Fibroblast of lung (primary cell): ENCODE measurements around the gene NDUFS1. TPM values are rescaled to one million over a fixed set of nuclear protein-coding genes. Genes with fewer than 3 reads are reported as not detected.

ENCODE experiments used
- DNase-seq, 2 donors: peaks; one replicate each; pipeline versions ENCODE4 v3.0.0 to v3.0.0-alpha.2; 2010; ENCODE audit warnings: low read depth in 2 of 2
- H2AFZ ChIP-seq: 2 replicates; pipeline ENCODE4 v1.5.1; 2012; ENCODE audit warnings: low read length, control low read depth, inconsistent platforms
- H3K27ac ChIP-seq: 2 replicates; pipeline ENCODE4 v1.5.1; 2011; ENCODE audit warnings: low read length, control low read depth; ENCODE audit not compliant: insufficient read depth
- H3K27me3 ChIP-seq: 2 replicates; pipeline ENCODE4 v1.5.1; 2011; ENCODE audit warnings: mild to moderate bottlenecking, low read length; ENCODE audit not compliant: control insufficient read depth, insufficient read depth
- H3K36me3 ChIP-seq: 2 replicates; pipeline ENCODE4 v1.5.1; 2011; ENCODE audit warnings: low read length; ENCODE audit not compliant: control insufficient read depth, insufficient read depth
- H3K4me1 ChIP-seq: 2 replicates; pipeline ENCODE4 v1.5.1; 2011; ENCODE audit warnings: low read length; ENCODE audit not compliant: control insufficient read depth, insufficient read depth; ENCODE audit errors: extremely low read depth
- H3K4me2 ChIP-seq: 2 replicates; pipeline ENCODE4 v1.5.1; 2011; ENCODE audit warnings: low read length, control low read depth; ENCODE audit not compliant: insufficient read depth; ENCODE audit errors: extremely low read depth
- H3K4me3 ChIP-seq, 4 experiments: fragments of 200-600 bp in 1 of 4; sonication (generic) in 1 of 4; replicated peaks in 1 of 4; 2 replicates each; pipeline ENCODE4 v1.5.1; 2011 to 2016; ENCODE audit warnings: low read length in 4 of 4, low read depth in 3 of 4, mild to moderate bottlenecking in 3 of 4, control low read depth in 2 of 4, inconsistent platforms in 1 of 4, mixed read lengths in 1 of 4; ENCODE audit not compliant: insufficient read depth in 1 of 4; ENCODE audit errors: control extremely low read depth in 1 of 4
- H3K79me2 ChIP-seq: 2 replicates; pipeline ENCODE4 v1.5.1; 2012; ENCODE audit warnings: mild to moderate bottlenecking, low read length, inconsistent platforms; ENCODE audit not compliant: control insufficient read depth, insufficient read depth
- H3K9ac ChIP-seq: 2 replicates; pipeline ENCODE4 v1.5.1; 2011; ENCODE audit warnings: mild to moderate bottlenecking, low read length, control low read depth; ENCODE audit not compliant: insufficient read depth
- H3K9me3 ChIP-seq: 2 replicates; pipeline ENCODE4 v1.5.1; 2012; ENCODE audit warnings: low read depth, low read length; ENCODE audit not compliant: control insufficient read depth, insufficient read depth
- H4K20me1 ChIP-seq: 2 replicates; pipeline ENCODE4 v1.5.1; 2011; ENCODE audit warnings: low read length; ENCODE audit not compliant: control insufficient read depth, insufficient read depth; ENCODE audit errors: extremely low read depth
- EZH2 ChIP-seq: IDR thresholded peaks from 2 replicates; pipeline ENCODE4 v1.5.1; 2012; ENCODE audit warnings: low read length, control low read depth, mild to moderate bottlenecking; ENCODE audit errors: missing control alignments
- polyA plus RNA-seq, 2 donors: library from polyadenylated mRNA; depleted of rRNA in 1 of 2; stranded (reverse) in 1 of 2; unstranded in 1 of 2; fragments of >200 nt; gene quantifications; 2 replicates each; pipeline ENCODE4 v1.2.1, GENCODE V29; 2011 to 2012; ENCODE audit warnings: missing spikeins in 1 of 2
- total RNA-seq: library from RNA; depleted of rRNA; stranded (reverse); fragments of >200 nt; gene quantifications from 2 replicates; pipeline ENCODE4 v1.2.1, GENCODE V29; 2014
- TF ChIP-seq, protein P1 (sequence below), 2 donors: IDR thresholded peaks in 1 of 2; conservative IDR thresholded peaks in 1 of 2; 1 replicate in 1 of 2; 2 replicates in 1 of 2; pipeline ENCODE4 v1.5.1; 2011 to 2012; ENCODE audit warnings: low read length in 2 of 2, control low read depth in 1 of 2, inconsistent platforms in 1 of 2, low read depth in 1 of 2, mild to moderate bottlenecking in 1 of 2

The NDUFS1 gene
- total and polyA plus RNA-seq, 2 donors (not counting 1 experiment from before 2014, with no cell fraction given) = 128 to 133 TPM

GRCh38 chr2:206068207-206068606, 91.0 kb downstream of the NDUFS1 start:
- H2AFZ ChIP-seq = no peak overlapping the region
- DNase-seq = no peak
- TF ChIP-seq, protein P1, sequence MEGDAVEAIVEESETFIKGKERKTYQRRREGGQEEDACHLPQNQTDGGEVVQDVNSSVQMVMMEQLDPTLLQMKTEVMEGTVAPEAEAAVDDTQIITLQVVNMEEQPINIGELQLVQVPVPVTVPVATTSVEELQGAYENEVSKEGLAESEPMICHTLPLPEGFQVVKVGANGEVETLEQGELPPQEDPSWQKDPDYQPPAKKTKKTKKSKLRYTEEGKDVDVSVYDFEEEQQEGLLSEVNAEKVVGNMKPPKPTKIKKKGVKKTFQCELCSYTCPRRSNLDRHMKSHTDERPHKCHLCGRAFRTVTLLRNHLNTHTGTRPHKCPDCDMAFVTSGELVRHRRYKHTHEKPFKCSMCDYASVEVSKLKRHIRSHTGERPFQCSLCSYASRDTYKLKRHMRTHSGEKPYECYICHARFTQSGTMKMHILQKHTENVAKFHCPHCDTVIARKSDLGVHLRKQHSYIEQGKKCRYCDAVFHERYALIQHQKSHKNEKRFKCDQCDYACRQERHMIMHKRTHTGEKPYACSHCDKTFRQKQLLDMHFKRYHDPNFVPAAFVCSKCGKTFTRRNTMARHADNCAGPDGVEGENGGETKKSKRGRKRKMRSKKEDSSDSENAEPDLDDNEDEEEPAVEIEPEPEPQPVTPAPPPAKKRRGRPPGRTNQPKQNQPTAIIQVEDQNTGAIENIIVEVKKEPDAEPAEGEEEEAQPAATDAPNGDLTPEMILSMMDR (conservative IDR thresholded peaks at IDR 0.05 in 1 of 2, IDR thresholded peaks at IDR 0.05 in 1 of 2; ENCODE audit: low read depth in 1 of 2, low read length in 2 of 2) = no peak
- TF ChIP-seq EZH2 = no peak
- H3K9ac ChIP-seq = no peak overlapping the region
- no peaks in the 10 kb centered on the region for H3K4me1 ChIP-seq
- H3K79me2 ChIP-seq = peaks cover 15% of the 10 kb centered on the region
- H3K27me3 ChIP-seq = no peaks in the 10 kb centered on the region
- H4K20me1 ChIP-seq = no peaks in the 10 kb centered on the region
- no peak overlapping the region for H3K27ac ChIP-seq
- H3K36me3 ChIP-seq = no peaks in the 10 kb centered on the region
- H3K4me2 ChIP-seq = no peak overlapping the region
- H3K9me3 ChIP-seq = no peaks in the 10 kb centered on the region
- no peak overlapping the region for H3K4me3 ChIP-seq

Other genes with a start within 250 kb of the NDUFS1 start
- gene INO80D, start 73.3 kb downstream of the NDUFS1 start, total RNA-seq = 5.1 and 7.4 TPM in 2 replicates
- gene INO80D, start 73.3 kb downstream of the NDUFS1 start, polyA plus RNA-seq = 4.2 and 4.8 TPM in 2 replicates
- 439 and 578 TPM in 2 replicates for gene EEF1B2, start 451 bp upstream of the NDUFS1 start, total RNA-seq
- gene EEF1B2, start 451 bp upstream of the NDUFS1 start, polyA plus RNA-seq = 936 and 984 TPM in 2 replicates
- 11.6 TPM in 2 replicates for gene ZDBF2, start 115.2 kb upstream of the NDUFS1 start, total RNA-seq
- gene ZDBF2, start 115.2 kb upstream of the NDUFS1 start, polyA plus RNA-seq = 2.4 and 6.3 TPM in 2 replicates